GM19324 (cell line): ENCODE data around the gene HINT2.

ENCODE experiments used
- ATAC-seq: cut with Tn5 transposase; IDR thresholded peaks from one replicate; pipeline ENCODE4 v1.9.1; 2021; ENCODE audit warnings: mild to moderate bottlenecking, moderate library complexity; ENCODE audit not compliant: unreplicated experiment, low FRiP score

Gene HINT2

DNA sequence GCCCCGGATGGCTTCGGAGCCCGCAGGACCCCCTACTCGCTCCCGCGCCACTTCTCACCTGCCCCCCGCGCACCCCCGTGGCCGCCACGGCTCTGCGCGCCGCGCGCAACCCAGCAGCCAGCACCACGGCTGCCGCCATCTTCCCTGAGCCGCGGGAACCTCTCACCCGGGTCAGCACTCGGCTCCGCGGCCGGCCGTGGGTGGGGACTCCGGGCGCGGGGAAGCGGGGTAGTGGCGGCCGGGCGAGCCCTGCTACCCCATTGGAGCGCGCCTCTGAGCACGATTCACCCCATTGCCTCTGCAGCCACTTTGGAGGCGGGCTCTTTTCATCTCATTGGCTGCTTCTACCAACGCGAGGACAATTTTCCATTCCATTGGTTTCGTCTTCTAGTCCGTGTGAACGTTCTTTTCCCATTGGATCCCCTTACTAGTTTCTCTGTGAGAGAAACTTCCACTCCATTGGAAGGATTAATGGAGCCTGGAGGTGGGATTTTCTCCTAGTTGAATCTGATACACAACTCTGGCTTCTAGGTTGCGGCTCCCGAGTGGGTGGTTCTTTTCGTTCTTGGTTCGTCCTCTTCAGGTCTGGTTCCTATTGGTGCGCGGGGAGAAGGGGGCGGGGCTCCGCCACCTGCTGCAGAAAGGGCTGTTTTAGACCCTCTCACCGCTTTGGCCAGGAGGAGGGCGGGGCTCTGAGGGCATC lies at the start of gene HINT2:
Gene HINT2 (minus strand): TSS at position 202 of the 703 bp plus-strand sequence. CDS start 63 bp downstream, at position 139.
- ATAC-seq: peak; percentile 79

DNA sequence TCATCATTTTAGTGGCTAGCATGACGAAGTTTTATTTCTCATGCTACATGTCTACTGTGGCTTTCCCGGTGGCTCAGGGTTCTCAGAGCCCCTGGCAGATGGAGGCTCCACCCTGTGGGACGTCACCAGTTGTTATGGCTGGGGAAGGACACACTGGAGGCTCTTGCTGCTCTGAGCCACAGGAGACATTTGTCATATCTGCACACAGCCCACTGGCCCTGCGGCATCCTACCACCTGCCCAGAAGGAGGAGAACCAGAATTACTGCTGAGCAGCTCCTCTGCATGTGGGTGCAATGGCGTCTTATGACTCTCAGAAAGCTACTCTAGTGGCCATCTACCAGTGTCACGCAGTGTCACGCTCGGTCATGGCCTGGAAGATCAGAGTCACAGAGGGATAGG lies 48.7 kb upstream of the HINT2 start:
- ATAC-seq: no peak

DNA sequence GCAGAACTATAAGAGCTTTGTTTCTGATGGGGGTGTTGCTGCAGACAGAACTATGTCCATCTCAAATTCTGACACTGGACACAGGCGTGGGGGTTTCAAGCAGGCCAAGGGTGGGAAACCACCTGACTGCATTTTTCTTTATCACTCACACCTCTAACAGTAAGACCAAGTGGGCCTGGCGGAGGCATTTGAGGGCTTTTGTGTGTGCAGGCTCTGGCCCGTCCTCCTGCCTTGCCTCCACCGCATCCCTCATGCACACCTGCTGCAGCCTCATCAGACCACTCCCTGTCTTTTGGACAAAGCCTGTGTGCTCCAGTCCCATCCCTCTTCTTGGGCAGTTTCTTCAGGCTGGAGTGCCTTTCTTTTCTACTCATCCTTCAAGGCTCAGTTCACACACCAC lies 47.5 kb upstream of the HINT2 start:
- no peak for ATAC-seq

DNA sequence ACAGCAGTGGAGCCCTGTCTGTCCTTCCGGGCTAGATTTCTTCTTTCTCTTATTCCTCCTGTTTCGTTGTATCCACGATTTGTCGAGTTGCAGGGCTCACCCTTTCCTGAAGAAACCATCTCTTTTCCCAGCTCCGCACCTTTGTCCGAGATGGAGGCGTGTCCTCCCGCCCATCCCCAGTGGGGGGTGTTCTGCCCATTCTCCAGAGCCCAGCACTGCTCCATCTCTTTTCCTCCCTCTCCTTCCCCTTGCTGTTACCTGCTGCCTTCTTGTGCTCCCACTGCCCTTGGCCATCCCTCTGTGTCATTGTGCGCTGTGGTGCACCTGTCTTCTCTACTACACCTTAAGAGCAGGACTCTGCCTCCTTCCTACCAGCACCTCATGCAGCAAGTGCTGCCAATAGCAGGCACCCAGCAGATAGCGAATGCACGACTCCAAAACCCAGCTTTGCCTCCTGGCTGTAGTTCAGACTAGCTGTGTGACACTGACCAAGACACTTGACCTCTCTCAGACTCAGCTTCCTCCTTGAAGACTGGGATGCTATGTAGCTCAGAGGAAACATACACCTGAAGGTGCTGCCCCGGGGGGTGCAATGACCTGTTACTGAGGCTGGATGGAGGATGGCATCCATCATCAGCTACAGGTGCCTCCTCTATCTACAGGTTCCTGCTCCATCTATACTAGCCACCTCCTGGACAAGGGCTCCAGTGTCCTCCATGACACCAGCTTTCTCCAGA lies 46.5 kb upstream of the HINT2 start:
- ATAC-seq: no peak

DNA sequence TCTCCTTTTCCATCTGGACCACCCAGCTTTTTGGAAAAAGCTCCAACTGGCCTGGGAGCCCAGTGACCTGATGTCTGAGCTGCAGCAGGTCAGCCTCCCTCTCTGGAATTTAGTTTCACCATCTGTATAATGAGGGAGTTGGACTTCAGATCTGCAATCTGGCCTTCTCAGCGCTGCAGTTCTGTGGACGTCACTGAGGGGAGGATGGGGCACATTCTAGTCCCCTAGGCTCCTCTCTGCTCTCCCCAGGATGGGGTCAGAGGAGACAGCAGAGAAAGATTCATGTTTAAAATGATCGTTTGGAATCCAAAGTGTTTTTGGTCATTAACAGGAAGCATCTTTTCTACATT lies 45.1 kb upstream of the HINT2 start:
- no peak for ATAC-seq

DNA sequence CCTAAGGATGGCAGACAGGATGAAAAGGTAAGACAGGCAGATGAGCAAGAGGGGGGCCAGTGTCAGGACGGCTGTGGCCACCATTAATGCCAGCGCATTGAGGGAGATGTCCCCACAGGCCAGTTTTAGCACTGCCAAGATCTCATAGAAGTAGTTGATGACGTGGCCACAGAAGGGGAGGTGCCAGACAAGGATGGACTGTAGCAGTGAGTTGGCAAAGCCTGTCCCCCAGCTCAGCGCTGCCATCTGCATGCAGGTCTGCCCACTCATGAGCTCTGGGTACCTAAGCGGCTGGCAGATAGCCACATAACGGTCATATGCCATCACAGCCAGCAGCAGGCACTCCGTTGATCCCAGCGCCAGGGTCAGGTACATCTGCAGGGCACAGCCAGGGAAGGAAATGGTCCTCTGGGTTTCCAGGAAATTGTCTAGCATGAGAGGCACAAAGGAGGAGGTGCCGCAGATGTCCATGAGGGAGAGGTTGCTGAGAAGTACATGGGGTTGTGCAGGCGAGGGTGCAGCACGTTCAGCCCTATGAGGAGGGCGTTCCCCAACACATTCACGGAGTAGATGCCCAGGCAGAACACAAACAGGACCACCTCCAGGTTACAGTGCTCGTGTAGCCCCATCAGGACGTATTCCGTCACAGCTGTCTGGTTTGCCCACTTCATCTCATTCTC lies 44.6 kb upstream of the HINT2 start:
- ATAC-seq: no peak

DNA sequence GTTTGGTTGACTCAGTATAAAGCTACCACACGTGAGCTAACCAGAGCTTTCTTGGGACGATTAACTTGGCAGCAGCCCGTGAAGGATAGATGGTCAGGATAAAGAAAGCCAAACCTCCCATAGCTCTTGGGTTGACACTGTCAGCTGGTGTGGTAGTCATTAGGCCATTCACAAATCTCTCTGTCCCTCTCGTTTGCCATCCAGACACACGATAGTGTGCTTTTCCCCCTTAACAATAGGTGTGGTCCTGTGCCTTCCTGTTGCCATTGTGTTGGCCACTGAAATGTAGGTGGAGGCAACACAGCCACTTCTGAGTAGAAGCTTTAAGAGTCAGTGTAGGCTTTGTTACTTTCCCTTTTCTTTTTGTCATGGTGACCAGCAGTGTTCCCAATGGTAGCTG lies 43.6 kb upstream of the HINT2 start:
- ATAC-seq: no peak

DNA sequence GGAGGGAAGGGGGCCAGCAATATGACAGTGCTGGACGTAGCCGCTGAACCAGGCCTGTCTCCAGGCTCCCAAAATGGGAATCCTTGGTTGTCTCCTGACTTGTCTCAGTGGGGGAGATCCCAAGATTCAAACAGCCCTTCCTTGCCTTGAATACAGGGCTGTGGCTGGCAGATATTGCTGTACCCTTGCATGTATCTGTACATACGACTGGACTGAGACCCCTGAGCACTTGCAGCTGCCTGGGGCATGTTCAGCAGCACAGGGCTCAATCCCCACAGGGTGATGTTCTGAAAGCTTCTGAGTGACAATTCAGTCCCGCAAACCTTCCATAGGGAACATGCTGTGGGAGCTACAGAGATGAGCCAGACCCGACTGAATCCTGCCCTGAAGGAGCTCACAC lies 42.0 kb upstream of the HINT2 start:
- no peak for ATAC-seq

DNA sequence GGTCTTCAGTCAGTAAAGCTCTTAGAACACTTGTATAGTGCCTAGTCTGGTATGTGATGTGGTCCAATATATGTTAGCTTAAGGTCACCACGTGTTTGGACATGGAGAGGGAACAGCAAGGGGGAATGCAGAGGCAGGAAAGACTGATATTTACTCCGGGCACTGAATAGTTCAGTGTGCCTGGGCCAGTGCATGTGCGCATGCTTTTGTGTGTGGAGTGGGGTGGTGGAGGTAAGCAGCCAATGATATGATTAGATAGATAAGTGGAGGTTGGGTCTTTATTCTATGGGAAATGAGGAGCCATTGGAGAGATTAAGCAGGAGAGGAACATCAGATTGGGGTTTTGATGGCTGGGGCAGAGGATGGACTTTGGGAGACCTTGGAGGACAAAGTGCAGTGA lies 41.4 kb upstream of the HINT2 start:
- ATAC-seq: no peak

DNA sequence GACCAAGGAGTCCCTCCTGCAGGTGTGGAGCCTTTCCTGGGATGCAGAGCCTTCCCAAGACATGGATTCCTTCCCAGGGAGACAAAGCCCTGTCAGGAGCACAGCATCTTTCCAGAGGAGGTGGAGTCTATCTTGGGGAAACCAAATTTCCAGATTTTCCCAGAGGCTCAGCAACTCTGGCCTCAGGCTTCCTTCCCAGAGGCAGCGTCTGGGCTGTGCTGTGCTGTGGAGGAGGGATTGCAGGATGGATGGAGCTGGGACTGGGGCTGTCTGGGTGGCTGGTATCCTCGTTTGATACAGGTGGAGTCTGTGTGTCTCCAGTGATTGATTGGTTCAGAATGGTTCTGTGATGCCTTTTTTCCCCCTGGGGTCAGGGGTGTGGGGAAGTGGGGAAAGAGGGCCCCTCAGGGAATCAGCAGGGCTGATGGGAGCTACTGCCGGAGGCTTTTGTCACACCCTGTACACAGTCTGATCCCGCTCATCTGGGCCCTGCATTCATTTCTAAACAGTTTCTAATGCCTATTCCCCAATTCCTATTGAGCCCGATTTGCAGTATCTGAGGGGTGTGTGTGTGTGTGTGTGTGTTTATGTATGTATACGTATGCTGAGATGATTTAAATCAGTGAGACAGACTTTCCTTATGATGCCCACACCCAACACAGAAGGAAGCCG lies 39.4 kb upstream of the HINT2 start:
- ATAC-seq: no peak

DNA sequence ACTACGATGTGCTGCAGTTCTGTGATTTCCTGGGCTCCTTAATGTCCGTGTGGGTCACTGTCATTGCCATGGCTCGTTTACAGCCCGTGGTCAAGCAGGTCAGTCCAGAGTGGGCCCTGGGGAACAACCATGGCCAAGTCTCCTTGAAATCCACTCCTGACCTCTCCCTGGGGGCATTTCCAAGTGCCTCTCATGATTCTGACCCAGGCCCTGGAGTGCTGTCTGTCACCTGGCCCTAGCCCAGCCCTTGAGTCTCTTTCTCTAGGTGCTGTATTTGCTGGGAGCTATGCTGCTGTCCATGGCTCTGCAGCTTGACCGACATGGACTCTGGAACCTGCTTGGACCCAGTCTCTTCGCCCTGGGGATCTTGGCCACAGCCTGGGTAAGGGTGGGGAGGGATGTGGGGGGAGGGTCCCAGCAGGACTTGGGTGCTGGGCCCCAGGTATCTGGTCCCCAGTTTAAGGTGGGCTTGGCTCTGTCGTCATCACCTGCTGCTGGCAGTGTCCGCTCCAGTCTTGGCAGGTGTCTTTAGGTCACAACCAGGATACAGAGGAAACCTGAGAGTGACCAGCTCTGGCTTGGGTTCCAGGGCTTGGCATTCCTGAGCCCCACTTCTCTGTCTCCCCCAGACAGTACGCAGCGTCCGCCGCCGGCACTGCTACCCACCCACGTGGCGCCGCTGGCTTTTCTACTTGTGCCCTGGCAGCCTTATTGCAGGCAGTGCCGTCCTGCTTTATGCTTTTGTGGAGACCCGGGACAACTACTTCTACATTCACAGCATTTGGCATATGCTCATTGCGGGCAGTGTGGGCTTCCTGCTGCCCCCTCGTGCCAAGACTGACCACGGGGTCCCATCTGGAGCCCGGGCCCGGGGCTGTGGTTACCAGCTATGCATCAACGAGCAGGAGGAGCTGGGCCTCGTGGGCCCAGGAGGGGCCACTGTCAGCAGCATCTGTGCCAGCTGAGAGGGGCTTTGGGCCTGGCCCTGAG lies 38.3 kb upstream of the HINT2 start:
- ATAC-seq: no peak

DNA sequence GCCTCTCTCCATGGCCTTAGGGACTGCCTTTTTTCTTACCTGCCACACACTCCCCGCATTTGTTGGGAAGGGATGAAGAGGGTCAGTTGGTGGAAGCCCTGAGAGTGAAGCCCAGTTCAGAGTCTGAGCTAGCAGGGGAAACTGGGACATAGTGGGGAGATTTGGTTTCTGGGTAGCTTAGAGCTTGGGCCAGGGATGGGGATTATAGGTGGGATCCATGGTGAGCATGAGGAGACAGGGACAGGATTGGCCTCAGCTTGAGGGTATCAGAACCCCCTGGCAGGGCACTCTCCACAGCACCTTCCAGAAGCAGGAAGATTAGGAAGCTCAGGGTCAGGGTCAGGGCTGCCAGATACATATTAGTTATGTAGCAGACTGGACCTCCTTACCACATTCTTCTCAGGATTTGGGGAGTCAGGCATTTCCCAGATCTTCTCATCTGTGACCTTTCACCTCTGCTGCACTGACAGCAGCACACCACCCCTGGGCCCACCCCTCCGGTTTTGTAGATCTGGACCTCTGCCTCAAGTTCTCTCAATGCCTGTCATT lies 37.5 kb upstream of the HINT2 start:
- ATAC-seq: no peak

DNA sequence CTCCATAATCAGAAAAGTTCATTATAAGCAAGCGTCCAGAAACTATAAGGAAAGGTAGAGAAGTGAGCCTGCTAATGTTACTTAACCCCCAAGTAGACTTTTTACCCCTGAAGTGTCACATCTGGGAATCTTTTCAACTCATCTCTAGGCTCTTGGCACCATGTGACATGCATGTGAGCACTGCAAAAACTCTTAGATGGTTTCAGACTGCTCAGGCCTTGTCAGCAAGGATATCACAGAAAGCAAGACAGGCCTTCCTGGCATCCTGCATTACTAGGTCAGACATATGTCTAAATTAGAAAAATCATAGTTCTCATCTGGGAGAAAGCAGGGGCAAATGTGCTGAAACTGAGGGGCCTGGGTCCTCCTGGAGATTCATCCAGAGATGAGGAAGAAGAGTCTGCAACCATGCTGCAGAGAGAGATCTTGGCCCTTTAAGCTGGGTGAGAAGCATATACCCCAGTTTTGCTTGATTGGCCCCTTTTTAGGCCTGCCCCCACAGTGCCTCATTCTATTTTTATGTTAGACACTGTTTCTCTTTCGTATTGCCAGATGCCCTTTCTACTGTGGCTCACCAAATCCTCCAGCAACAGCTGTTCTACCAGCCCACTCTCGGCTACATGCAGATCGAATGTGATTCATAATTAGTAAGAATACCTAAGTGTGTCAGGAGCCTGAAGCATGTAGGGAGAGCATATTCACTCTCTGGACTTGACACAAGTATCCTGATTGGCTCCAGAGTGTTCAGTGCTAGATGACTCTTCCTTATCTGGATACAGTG lies 33.1 kb upstream of the HINT2 start:
- ATAC-seq: peak; percentile 84

DNA sequence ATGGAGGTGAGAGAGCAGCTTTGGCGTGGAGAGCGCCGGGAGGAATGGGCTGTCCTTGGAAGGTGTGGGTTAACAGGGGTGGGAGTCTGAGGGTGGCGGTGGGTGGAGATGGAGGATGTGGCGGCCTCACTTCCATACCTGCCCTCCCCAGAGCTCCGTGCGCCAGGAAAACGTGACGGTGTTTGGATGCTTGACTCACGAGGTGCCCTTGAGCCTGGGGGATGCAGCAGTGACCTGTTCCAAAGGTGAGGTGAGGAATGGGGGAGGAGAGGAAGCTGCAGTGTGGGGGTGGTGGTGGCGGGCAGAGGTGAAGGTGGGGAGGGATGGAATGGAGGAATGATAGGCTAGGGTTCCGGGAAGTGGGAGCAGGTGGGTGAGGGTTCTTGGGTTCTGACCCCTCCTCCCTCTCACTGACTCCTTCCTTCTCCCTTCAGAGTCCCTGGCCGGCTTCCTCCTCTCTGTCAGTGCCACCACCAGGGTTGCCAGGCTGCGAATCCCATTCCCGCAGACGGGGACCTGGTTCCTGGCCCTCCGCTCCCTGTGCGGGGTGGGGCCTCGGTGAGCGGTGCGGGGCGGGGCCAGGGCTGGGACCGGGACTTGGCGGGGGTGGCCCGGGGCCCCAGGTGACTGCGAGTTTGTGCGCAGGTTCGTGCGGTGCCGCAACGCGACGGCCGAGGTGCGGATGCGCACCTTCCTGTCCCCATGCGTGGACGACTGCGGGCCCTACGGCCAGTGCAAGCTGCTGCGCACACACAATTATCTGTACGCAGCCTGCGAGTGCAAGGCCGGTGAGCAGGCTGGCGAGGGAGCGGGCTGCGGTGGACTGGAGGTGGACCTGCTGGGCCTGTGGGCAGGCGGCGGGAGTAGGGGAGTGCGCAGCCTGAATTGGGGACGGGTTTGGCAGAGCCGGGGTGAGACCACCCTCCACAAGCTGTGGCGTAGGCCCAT lies 31.3 kb upstream of the HINT2 start:
- no peak for ATAC-seq

DNA sequence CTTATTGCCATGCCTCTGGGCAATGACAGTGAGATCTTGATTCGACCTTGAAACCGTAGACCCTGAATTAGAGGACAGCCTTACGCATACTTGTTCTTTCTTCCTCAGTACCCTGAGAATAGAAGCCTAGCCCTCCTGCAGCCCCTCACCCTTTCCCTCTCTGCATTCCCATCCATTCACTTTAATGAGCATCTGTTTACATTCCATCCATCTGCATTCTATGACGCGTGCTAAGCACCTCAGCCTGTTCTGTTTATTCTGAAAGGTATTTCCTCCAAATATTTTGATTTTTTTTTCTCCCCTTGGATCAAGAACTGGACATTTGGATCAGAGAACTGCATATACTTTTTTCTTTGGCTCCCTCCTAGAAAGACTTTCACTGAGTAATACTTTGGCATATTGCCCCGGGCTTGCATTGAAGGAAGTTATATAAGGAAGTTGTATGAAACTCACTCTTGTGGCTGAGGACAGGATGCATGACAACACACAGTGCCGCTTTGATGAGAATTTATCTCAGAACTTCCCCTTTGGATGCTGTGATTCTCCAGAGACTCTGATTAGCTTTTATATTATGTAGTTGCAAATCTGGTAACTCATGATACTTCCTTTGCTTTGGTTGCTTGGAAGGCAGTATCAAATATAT lies 29.9 kb upstream of the HINT2 start:
- ATAC-seq: no peak

DNA sequence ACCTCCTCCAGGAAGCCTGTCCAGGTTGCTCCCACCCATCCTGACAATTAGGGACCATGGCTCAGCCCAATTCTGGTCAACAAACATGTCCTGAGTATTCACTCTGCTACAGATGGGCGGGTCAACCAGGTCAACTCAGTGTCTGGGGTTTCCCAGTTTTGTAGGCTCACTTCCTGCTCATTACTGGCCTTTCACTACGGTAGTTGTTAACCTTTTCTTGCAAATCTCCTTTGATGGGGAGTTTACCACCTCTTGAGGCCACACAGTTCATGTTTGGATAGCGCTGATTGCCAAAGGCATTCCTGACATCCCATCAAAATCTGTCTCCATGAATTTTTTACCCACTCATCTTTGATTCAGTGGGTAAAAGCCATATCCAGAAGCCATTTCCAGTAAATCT lies 28.0 kb upstream of the HINT2 start:
- ATAC-seq: no peak

DNA sequence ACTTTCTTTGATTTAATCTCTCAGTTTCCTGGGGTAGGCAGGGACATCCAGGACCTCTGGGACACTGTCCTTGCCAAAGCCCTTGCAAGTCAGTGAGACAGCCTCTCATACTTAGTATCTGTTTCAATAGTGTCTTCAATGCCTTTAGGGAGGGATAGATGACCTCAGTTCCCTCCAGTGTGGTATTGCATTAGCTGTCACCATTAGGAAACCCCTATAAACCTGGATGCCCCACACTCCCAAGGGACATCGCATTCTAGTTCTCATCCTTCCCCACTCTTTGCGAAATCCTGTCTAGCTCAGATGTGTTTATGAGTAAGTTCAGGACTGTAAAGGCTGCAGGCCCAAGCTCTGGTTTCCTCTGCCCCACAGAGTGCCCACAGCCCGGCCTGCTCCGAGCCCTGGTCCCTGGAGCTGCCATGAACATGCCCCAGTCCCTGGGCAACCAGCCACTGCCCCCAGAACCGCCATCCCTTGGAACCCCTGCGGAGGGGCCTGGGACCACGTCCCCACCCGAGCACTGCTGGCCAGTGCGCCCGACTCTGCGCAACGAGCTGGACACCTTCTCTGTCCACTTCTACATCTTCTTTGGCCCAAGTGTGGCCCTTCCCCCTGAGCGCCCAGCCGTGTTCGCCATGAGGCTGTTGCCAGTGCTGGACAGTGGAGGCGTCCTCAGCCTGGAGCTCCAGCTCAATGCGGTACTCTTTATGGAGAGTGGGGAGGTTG lies 27.3 kb upstream of the HINT2 start:
- no peak for ATAC-seq
